Activated T-cell treated with anti-CD3 and anti-CD28 coated beads, Interleukin-2, amount 50 U/mL, for 1 hour (primary cell): Measurements from ENCODE around the gene SF1.

Source experiments
- DNase-seq: peaks from one replicate; pipeline ENCODE4 v3.0.0-alpha.2; 2020

The SF1 gene

GRCh38 chr11:64801158-64801464 is 22.8 kb upstream of the SF1 start:
- no peak for DNase-seq

- no peak for DNase-seq
Observed at GRCh38 chr11:64800303-64801157, 22.2 kb upstream of the SF1 start.

GRCh38 chr11:64799623-64800302 is 21.4 kb upstream of the SF1 start:
- no peak for DNase-seq

- no peak for DNase-seq
Observed at GRCh38 chr11:64799256-64799622, 20.9 kb upstream of the SF1 start.

GRCh38 chr11:64796757-64797541 is 18.6 kb upstream of the SF1 start:
- DNase-seq = no peak

- DNase-seq = no peak
Observed at GRCh38 chr11:64796047-64796756, 17.9 kb upstream of the SF1 start.

- no peak for DNase-seq
Observed at GRCh38 chr11:64794526-64794925, 16.2 kb upstream of the SF1 start.

GRCh38 chr11:64793271-64794160 is 15.2 kb upstream of the SF1 start:
- DNase-seq = no peak

- DNase-seq = no peak
Observed at GRCh38 chr11:64792482-64792881, 14.1 kb upstream of the SF1 start.

- DNase-seq = no peak
Observed at GRCh38 chr11:64791781-64792291, 13.5 kb upstream of the SF1 start.

- no peak for DNase-seq
Observed at GRCh38 chr11:64790205-64791095, 12.1 kb upstream of the SF1 start.

GRCh38 chr11:64789331-64790204 is 11.2 kb upstream of the SF1 start:
- DNase-seq = no peak

- no peak for DNase-seq
Observed at GRCh38 chr11:64788321-64789215, 10.2 kb upstream of the SF1 start.

GRCh38 chr11:64787526-64788320 is 9.4 kb upstream of the SF1 start:
- DNase-seq = peak; percentile 72

GRCh38 chr11:64786308-64786707 is 8.0 kb upstream of the SF1 start:
- DNase-seq = no peak

GRCh38 chr11:64784813-64785581 is 6.7 kb upstream of the SF1 start:
- DNase-seq = no peak

- no peak for DNase-seq
Observed at GRCh38 chr11:64778223-64778472, 194 bp downstream of the SF1 start.
